ENCODE data around the gene IER5L. TPM values are rescaled to one million over a fixed set of nuclear protein-coding genes. Genes with fewer than 3 reads are reported as not detected.

The IER5L gene
- total RNA-seq, 1 donor from 2014 or later: 86.1 TPM

- DNase-seq (ENCODE audit: low spot score in 2 of 2): no peak
- H3K4me3 ChIP-seq: peak overlapping the region; percentile 41 to 56
- H3K27ac ChIP-seq: peak overlapping the region; percentile 98
- H3K36me3 ChIP-seq: peaks cover 7% of the 10 kb centered on the region in 2 donors
- H3K9me3 ChIP-seq: no peaks in the 10 kb centered on the region
- peaks cover 53 to 76% of the 10 kb centered on the region in 2 donors for H3K4me1 ChIP-seq
- H3K27me3 ChIP-seq: no peaks in the 10 kb centered on the region
- TF ChIP-seq CTCF (IDR thresholded peaks at IDR 0.05): no peak
- intact Hi-C loops (cut with DNase I): loop anchor here (2.0 kb wide), 1 partner anchor 180 kb away; no protein-coding TSS in a partner anchor
Measured at GRCh38 chr9:129140397-129141065, 37.5 kb downstream of the IER5L start.

GRCh38 chr9:129139993-129140396, 38.1 kb downstream of the IER5L start:
- peak; percentile 91 to 98 for DNase-seq (ENCODE audit: low spot score in 2 of 2)
- peaks cover 9 to 13% of the 10 kb centered on the region in 2 donors for H3K36me3 ChIP-seq
- no peak for TF ChIP-seq CTCF (IDR thresholded peaks at IDR 0.05)
- H3K27me3 ChIP-seq: no peaks in the 10 kb centered on the region
- peaks cover 49 to 71% of the 10 kb centered on the region in 2 donors for H3K4me1 ChIP-seq
- peak overlapping the region; percentile 98 for H3K27ac ChIP-seq
- peak overlapping the region; percentile 52 to 56 for H3K4me3 ChIP-seq
- H3K9me3 ChIP-seq: no peaks in the 10 kb centered on the region
- intact Hi-C loops (cut with DNase I): loop anchor here (1.0 to 2.0 kb wide), 6 partner anchors 29 to 470 kb away; partner anchors contain the start of genes CRAT and PTPA

GRCh38 chr9:129139233-129139992, 38.6 kb downstream of the IER5L start:
- H3K27ac ChIP-seq: peak overlapping the region; percentile 94 to 98
- peak overlapping the region; percentile 52 to 53 for H3K4me3 ChIP-seq
- peak; percentile 91 to 97 (median 92) for TF ChIP-seq CTCF (IDR thresholded peaks at IDR 0.05)
- H3K36me3 ChIP-seq: peaks cover 12 to 19% of the 10 kb centered on the region in 2 donors
- H3K27me3 ChIP-seq: no peaks in the 10 kb centered on the region
- no peaks in the 10 kb centered on the region for H3K9me3 ChIP-seq
- H3K4me1 ChIP-seq: peaks cover 49 to 65% of the 10 kb centered on the region in 2 donors
- peak in 1 of 2 donors; percentile 93 for DNase-seq (ENCODE audit: low spot score in 2 of 2)
- intact Hi-C loops (cut with DNase I): loop anchor here (1.0 to 2.0 kb wide), 5 partner anchors 29 to 471 kb away; partner anchors contain the start of genes CRAT and PTPA

- Histone ChIP-seq H3K36me3 (peaks cover 17 to 19% of the 10 kb centered on the region in 2 donors), H3K4me1 (peaks cover 44 to 58% of the 10 kb centered on the region in 2 donors), H3K27me3 (no peaks in the 10 kb centered on the region), H3K27ac (peak overlapping the region; percentile 94 to 98), H3K9me3 (no peaks in the 10 kb centered on the region), H3K4me3 (peak overlapping the region; percentile 52 to 53)
- intact Hi-C loops (cut with DNase I): loop anchor here (1.0 to 2.0 kb wide), 5 partner anchors 28 to 472 kb away; partner anchors contain the start of genes CRAT and PTPA
- DNase-seq (ENCODE audit: low spot score in 2 of 2): peak; percentile 51 to 93
- no peak for TF ChIP-seq CTCF (IDR thresholded peaks at IDR 0.05)
Measured at GRCh38 chr9:129138476-129139232, 39.4 kb downstream of the IER5L start.

- Histone ChIP-seq H3K4me1 (peaks cover 40 to 53% of the 10 kb centered on the region in 2 donors), H3K27me3 (no peaks in the 10 kb centered on the region), H3K4me3 (peak overlapping the region; percentile 52 to 53), H3K9me3 (no peaks in the 10 kb centered on the region), H3K27ac (peak overlapping the region; percentile 94 to 98), H3K36me3 (peaks cover 23 to 24% of the 10 kb centered on the region in 2 donors)
- intact Hi-C loops (cut with DNase I): loop anchor here (2.0 kb wide), 2 partner anchors 27 to 275 kb away; partner anchors contain the start of genes CRAT and PTPA
- DNase-seq (ENCODE audit: low spot score in 2 of 2): no peak
- no peak for TF ChIP-seq CTCF (IDR thresholded peaks at IDR 0.05)
Measured at GRCh38 chr9:129138144-129138462, 40.0 kb downstream of the IER5L start.

All from ascending aorta (tissue), 2 donors.